Lung (tissue), 12 donors: ENCODE results near the gene DCTD. TPM values are rescaled to one million over a fixed set of nuclear protein-coding genes. Genes with fewer than 3 reads are reported as not detected.

Source experiments
- ATAC-seq: fragments of 200-7000 bp; cut with Tn5 transposase; one replicate; pipeline ENCODE4 v1.9.1; 2020; ENCODE audit warnings: moderate number of reproducible peaks; ENCODE audit not compliant: insufficient read depth, low FRiP score
- DNase-seq, 3 donors: peaks; one replicate each; pipeline ENCODE4 v3.0.0-alpha.2; 2013 to 2017
- H3K27ac ChIP-seq, 2 donors: one replicate each; pipeline ENCODE4 v1.5.1; 2013; ENCODE audit warnings: mild to moderate bottlenecking in 2 of 2, moderate library complexity in 2 of 2, control low read depth in 1 of 2, inconsistent platforms in 1 of 2, low read depth in 1 of 2, low read length in 1 of 2
- H3K27me3 ChIP-seq, 3 donors: one replicate each; pipeline ENCODE4 v1.5.1; 2013; ENCODE audit warnings: low read length in 2 of 3; ENCODE audit not compliant: control insufficient read depth in 3 of 3, insufficient read depth in 3 of 3
- H3K36me3 ChIP-seq, 4 donors: one replicate each; pipeline ENCODE4 v1.5.1; 2013; ENCODE audit warnings: low read length in 4 of 4, mild to moderate bottlenecking in 1 of 4, moderate library complexity in 1 of 4; ENCODE audit not compliant: control insufficient read depth in 4 of 4, insufficient read depth in 4 of 4
- H3K4me1 ChIP-seq, 5 donors: one replicate each; pipeline ENCODE4 v1.5.1; 2013; ENCODE audit warnings: low read length in 5 of 5, mild to moderate bottlenecking in 2 of 5, moderate library complexity in 1 of 5; ENCODE audit not compliant: control insufficient read depth in 5 of 5, insufficient read depth in 5 of 5
- H3K4me3 ChIP-seq: one replicate; pipeline ENCODE4 v1.5.1; 2013; ENCODE audit warnings: mild to moderate bottlenecking, control low read depth, moderate library complexity
- H3K9ac ChIP-seq, 2 donors: one replicate each; pipeline ENCODE4 v1.5.1; 2013; ENCODE audit warnings: low read length in 2 of 2, control low read depth in 1 of 2; ENCODE audit not compliant: insufficient read depth in 1 of 2
- H3K9me3 ChIP-seq, 4 donors: one replicate each; pipeline ENCODE4 v1.5.1; 2013; ENCODE audit warnings: low read length in 3 of 4, mild to moderate bottlenecking in 1 of 4, moderate library complexity in 1 of 4; ENCODE audit not compliant: control insufficient read depth in 4 of 4, insufficient read depth in 3 of 4
- WGBS, 2 donors: extraction: QIAGEN DNeasy Blood & Tissue Kit; methylation state at CpG; one replicate each; pipeline ENCODE4 v1.1.7; 2013; 5-methylcytosine and 5-hydroxymethylcytosine counted together
- polyA plus RNA-seq, 2 donors: library from polyadenylated mRNA; stranded (reverse); fragments of 200-250 nt; gene quantifications; one replicate each; pipeline ENCODE4 v1.2.1, GENCODE V29; 2013
- total RNA-seq, 2 donors: library from RNA; depleted of rRNA in 1 of 2; stranded (reverse); fragments of >200 nt in 1 of 2; gene quantifications; one replicate each; pipeline ENCODE4 v1.2.1, GENCODE V29; 2014 to 2021
- TF ChIP-seq, protein P1 (sequence below): IDR thresholded peaks from 2 replicates; pipeline ENCODE4 v1.5.1; 2012; ENCODE audit warnings: mild to moderate bottlenecking; ENCODE audit errors: control extremely low read depth, extremely low read depth
- donor health status: control.
- donor health status: control.
- donor health status: Bipolar disorder and iron deficiency.
- donor health status: healthy.
- donor health status: DM: yes; HTN: yes; CAD: no.

Gene DCTD
- total and polyA plus RNA-seq, 4 donors = 52.6 to 80.4 (median 68.3) TPM

DNA sequence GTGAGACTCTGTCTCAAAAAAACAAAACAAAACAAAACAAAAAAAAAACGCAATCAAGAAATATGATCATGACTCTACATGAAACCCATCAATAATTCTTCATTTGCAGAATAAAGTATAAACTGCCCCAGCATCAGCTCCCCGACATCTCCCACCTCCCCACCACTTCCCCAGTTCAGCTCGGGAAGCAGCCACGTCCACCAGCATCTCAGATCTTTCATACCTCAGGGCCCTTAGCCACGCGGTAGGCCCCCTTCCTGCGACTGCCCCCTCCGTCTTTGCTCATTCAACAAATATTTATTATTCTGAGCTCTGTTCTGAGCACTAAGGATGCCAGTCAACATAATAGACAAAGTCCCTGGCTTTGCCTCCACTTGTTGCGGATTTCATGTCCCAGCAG lies 45.6 kb downstream of the DCTD start:
- Histone ChIP-seq H3K27me3 (no peaks in the 10 kb centered on the region), H3K9ac (no peak overlapping the region), H3K36me3 (peaks cover 0 to 8% (median 0%) of the 10 kb centered on the region in 4 donors), H3K27ac (no peak overlapping the region), H3K4me1 (no peaks in the 10 kb centered on the region), H3K4me3 (no peak overlapping the region), H3K9me3 (peaks cover 0 to 3% (median 0%) of the 10 kb centered on the region in 4 donors)
- DNase-seq (no peak), ATAC-seq (no peak)
- WGBS, 2 donors = 82% methylated on average over 9 of the region's 9 CpGs
- TF ChIP-seq, protein P1, sequence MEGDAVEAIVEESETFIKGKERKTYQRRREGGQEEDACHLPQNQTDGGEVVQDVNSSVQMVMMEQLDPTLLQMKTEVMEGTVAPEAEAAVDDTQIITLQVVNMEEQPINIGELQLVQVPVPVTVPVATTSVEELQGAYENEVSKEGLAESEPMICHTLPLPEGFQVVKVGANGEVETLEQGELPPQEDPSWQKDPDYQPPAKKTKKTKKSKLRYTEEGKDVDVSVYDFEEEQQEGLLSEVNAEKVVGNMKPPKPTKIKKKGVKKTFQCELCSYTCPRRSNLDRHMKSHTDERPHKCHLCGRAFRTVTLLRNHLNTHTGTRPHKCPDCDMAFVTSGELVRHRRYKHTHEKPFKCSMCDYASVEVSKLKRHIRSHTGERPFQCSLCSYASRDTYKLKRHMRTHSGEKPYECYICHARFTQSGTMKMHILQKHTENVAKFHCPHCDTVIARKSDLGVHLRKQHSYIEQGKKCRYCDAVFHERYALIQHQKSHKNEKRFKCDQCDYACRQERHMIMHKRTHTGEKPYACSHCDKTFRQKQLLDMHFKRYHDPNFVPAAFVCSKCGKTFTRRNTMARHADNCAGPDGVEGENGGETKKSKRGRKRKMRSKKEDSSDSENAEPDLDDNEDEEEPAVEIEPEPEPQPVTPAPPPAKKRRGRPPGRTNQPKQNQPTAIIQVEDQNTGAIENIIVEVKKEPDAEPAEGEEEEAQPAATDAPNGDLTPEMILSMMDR = no peak

DNA sequence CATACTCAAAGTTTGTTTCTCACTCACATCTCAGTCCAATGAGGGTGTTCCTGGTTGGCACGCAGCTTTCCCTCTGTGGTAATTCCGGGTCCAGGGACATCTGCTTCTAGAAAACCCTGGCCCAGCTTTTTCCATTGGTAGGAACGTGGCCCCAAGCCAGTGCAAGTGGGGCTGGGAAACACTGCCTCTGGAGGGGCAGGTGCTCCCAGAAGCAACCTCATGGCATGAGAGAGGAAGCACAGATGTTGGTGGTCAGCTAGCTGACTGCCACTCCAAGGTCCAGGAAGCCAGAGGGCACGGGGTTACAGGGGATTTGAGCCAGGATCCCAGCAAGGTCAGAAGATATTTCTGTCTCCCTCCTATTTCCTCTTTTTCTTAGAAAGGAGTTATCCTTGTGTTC lies 47.5 kb downstream of the DCTD start:
- Histone ChIP-seq H3K9me3 (peaks cover 0 to 3% (median 0%) of the 10 kb centered on the region in 4 donors), H3K4me3 (no peak overlapping the region), H3K9ac (no peak overlapping the region), H3K36me3 (peaks cover 0 to 2% (median 0%) of the 10 kb centered on the region in 4 donors), H3K27ac (no peak overlapping the region), H3K4me1 (no peaks in the 10 kb centered on the region), H3K27me3 (no peaks in the 10 kb centered on the region)
- no peak for DNase-seq
- WGBS, 2 donors = 71 to 73% methylated on average over 4 of the region's 4 CpGs
- no peak for ATAC-seq
- TF ChIP-seq, protein P1 = no peak

DNA sequence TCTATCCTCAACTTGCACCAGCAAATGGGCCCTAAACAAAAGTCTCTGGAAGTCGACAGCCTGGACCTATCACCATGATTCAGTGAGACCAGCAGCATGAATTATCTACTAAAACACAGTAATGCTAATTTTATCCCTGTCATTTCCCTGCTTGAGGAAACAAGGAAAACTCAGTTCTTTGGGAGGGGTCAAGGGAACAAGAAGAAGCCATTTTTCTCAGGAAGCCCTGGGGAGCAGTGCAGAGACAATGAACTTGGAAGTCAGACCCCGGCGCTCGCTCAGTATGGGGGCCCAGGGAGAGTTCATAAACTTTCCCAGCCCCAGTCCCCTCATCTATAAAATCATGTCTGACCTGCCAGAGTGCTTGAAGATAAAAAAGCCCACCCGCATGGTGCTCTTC lies 50.4 kb downstream of the DCTD start:
- peaks cover 0 to 3% (median 0%) of the 10 kb centered on the region in 5 donors for H3K4me1 ChIP-seq
- DNase-seq (peak in 1 of 3 donors; percentile 27), ATAC-seq (no peak)
- 76 to 81% methylated on average over 5 of the region's 5 CpGs for WGBS, 2 donors
- H3K9me3 ChIP-seq = no peaks in the 10 kb centered on the region
- no peaks in the 10 kb centered on the region for H3K36me3 ChIP-seq
- no peaks in the 10 kb centered on the region for H3K27me3 ChIP-seq
- H3K4me3 ChIP-seq = no peak overlapping the region
- H3K27ac ChIP-seq = no peak overlapping the region
- TF ChIP-seq, protein P1 = no peak
- H3K9ac ChIP-seq = no peak overlapping the region

DNA sequence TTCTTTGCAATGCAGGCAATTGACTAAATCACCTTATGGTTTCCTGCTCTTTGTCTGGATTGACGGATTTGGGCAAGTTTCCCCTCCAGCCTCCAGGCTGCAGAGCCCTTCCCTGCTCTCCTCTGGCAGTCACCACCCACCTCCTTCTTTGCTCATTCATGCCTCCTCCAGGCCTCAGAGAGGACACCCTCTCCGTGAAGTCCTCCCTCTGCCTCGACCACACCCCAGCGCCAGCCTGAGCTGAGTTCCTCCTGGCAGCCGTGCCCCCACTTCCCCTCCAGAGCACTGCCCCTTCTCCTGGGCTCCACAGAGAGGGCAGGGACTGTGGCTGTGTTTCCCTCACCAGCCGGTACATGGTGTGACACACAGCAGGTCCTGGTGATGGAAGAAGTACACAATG lies 53.7 kb downstream of the DCTD start:
- Histone ChIP-seq H3K4me1 (peaks cover 0 to 3% (median 0%) of the 10 kb centered on the region in 5 donors), H3K4me3 (no peak overlapping the region), H3K27ac (no peak overlapping the region), H3K9ac (no peak overlapping the region), H3K27me3 (no peaks in the 10 kb centered on the region), H3K36me3 (no peaks in the 10 kb centered on the region), H3K9me3 (no peaks in the 10 kb centered on the region)
- TF ChIP-seq, protein P1 = no peak
- DNase-seq = no peak
- ATAC-seq = no peak
- WGBS, 2 donors = 39 to 43% methylated on average over 6 of the region's 6 CpGs
